GM10266 (cell line): Measurements from ENCODE around the gene AOAH.
"Not testable (repeated sequence)": the region's sequence is repeated elsewhere in the genome, so short reads cannot be mapped to it uniquely, and the experiment has no call there.

Source experiments
- DNase-seq: peaks from one replicate; pipeline ENCODE4 v3.0.0; 2012; ENCODE audit errors: extremely low spot score
- TF ChIP-seq, protein P1 (sequence below): IDR thresholded peaks from 2 replicates; pipeline ENCODE4 v1.5.1; 2012; ENCODE audit warnings: mild to moderate bottlenecking, low read depth; ENCODE audit not compliant: control insufficient read depth, insufficient read depth; ENCODE audit errors: missing control alignments

AOAH gene

DNA sequence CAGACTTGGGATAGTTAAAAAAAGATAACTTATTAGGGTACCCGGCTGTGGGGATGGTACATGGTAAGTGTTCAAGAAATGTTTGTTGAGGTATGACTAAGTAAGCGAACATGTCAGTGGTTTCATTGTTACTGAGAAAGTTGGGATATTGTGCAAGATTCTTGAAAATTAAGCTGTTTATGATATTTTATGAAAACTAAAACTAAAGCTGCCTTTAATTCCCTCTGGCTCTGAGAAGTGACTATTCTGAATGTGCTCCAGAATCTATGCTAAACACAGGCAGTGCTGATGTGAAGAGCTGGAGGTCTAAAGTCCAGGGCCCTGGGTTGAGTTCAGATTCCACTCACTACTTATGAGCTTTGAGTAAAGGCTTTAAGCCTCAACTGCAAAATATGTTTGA, 72.9 kb downstream of the AOAH start:
- TF ChIP-seq, protein P1, sequence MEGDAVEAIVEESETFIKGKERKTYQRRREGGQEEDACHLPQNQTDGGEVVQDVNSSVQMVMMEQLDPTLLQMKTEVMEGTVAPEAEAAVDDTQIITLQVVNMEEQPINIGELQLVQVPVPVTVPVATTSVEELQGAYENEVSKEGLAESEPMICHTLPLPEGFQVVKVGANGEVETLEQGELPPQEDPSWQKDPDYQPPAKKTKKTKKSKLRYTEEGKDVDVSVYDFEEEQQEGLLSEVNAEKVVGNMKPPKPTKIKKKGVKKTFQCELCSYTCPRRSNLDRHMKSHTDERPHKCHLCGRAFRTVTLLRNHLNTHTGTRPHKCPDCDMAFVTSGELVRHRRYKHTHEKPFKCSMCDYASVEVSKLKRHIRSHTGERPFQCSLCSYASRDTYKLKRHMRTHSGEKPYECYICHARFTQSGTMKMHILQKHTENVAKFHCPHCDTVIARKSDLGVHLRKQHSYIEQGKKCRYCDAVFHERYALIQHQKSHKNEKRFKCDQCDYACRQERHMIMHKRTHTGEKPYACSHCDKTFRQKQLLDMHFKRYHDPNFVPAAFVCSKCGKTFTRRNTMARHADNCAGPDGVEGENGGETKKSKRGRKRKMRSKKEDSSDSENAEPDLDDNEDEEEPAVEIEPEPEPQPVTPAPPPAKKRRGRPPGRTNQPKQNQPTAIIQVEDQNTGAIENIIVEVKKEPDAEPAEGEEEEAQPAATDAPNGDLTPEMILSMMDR = no peak

GRCh38 chr7:36650766-36651312, 73.5 kb downstream of the AOAH start:
- TF ChIP-seq, protein P1 = no peak
- no peak for DNase-seq

More for the DNA sequence above, 72.9 kb downstream of the AOAH start:
- DNase-seq = no peak

DNA sequence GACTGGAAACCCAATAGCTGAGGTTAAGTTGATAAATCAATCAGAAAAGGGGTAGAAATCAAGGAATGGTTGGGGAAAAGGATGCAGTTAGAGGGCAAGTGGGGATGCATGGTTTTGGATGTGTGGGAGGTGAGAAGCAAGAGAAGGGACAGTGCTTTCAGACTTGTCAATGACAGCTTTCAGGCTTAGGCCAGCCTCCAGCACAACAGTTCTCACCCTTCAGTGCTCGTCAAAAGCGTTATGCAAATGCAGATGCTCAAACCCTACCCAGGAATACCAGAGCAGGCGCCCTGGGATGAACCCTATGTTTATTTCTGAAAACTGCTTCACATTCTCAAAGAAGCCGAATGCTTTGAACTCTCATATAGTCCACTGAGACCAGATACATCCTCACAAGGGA, 74.0 kb downstream of the AOAH start:
- TF ChIP-seq, protein P1 = no peak
- DNase-seq = no peak

DNA sequence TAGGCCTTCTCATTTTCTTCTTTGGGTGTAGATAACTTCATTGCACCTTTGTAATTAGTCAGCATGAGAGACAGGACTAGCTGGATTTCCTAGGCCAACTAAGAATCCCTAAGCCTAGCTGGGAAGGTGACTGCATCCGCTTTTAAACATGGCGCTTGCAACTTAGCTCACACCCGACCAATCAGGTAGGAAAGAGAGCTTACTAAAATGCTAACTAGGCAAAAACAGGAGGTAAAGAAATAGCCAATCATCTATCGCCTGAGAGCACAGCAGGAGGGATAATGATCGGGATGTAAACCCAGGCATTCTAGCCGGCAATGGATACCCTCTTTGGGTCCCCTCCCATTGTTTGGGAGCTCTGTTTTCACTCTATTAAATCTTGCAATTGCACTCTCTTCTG, 75.0 kb downstream of the AOAH start:
- DNase-seq = not testable (repeated sequence)

- TF ChIP-seq, protein P1 = no peak
- no peak for DNase-seq
Measured at GRCh38 chr7:36648441-36648840, 75.9 kb downstream of the AOAH start.

GRCh38 chr7:36644625-36645422, 79.5 kb downstream of the AOAH start:
- DNase-seq = no peak
- TF ChIP-seq, protein P1 = no peak

DNA sequence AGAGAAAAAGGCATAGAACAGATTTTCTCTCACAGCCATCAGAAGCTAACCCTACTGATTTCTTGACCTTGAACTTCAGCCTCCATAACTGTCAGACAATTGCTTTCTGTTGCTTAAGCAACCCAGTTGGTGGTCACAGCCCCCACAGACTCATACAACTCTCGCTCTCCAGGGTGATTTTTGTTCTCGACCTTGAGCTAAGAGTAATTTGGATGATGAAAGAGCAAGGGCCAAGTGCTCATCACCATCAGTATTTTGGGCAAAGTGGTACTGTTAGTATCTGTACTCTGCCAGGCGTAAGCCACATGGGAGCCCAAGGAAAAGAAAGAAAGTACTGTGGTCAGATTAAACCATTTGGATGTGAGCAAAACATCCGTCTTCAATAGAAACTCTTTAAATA, 81.9 kb downstream of the AOAH start:
- DNase-seq = no peak
- TF ChIP-seq, protein P1 = no peak
